Brain microvascular endothelial cell (primary cell): ENCODE measurements around the gene SS18L1.
"Not testable (repeated sequence)": the region's sequence is repeated elsewhere in the genome, so short reads cannot be mapped to it uniquely, and the experiment has no call there.

Source experiments
- DNase-seq: peaks from one replicate; pipeline ENCODE4 v3.0.0-alpha.2; 2020
- H3K27ac ChIP-seq: fragments of 250-450 bp; sonication (Bioruptor Pico); 2 replicates; pipeline ENCODE4 v1.5.1; 2020; ENCODE audit warnings: mild to moderate bottlenecking, moderate library complexity
- H3K27me3 ChIP-seq: fragments of 250-450 bp; sonication (Bioruptor Pico); replicated peaks from 2 replicates; pipeline ENCODE4 v1.5.1; 2020; ENCODE audit warnings: mild to moderate bottlenecking
- H3K36me3 ChIP-seq: fragments of 250-450 bp; sonication (Bioruptor Pico); replicated peaks from 2 replicates; pipeline ENCODE4 v1.5.1; 2020; ENCODE audit warnings: mild to moderate bottlenecking
- H3K4me3 ChIP-seq: 2 replicates; pipeline ENCODE4 v1.5.1; 2011; ENCODE audit warnings: low read depth, mild to moderate bottlenecking, control low read depth, low read length, moderate library complexity
- CTCF ChIP-seq: IDR thresholded peaks from 2 replicates; pipeline ENCODE4 v1.5.1; 2011; ENCODE audit warnings: low read depth, mild to moderate bottlenecking, moderate library complexity, low read length, control low read depth, inconsistent platforms; ENCODE audit errors: missing control alignments
- in situ Hi-C: cut with HindIII; loops from 2 replicates; pipeline ENCODE4 v1.10.0; 2017; ENCODE audit warnings: low sequenced_read_pairs, low pct_ligation_motif_present

The SS18L1 gene

GRCh38 chr20:62112368-62112767 is 31.2 kb upstream of the SS18L1 start:
- peaks cover 3% of the 10 kb centered on the region for H3K27me3 ChIP-seq
- TF ChIP-seq CTCF, result no peak
- in situ Hi-C loops, result no loop called here
- no peak overlapping the region for H3K27ac ChIP-seq
- no peaks in the 10 kb centered on the region for H3K36me3 ChIP-seq
- no peak overlapping the region for H3K4me3 ChIP-seq
- DNase-seq, result no peak

GRCh38 chr20:62114894-62115293 is 28.7 kb upstream of the SS18L1 start:
- TF ChIP-seq CTCF, result no peak
- Histone ChIP-seq H3K27ac (no peak overlapping the region), H3K36me3 (no peaks in the 10 kb centered on the region), H3K27me3 (peaks cover 8% of the 10 kb centered on the region), H3K4me3 (no peak overlapping the region)
- in situ Hi-C loops, result no loop called here
- DNase-seq, result no peak

- H3K27me3 ChIP-seq, in situ Hi-C loops: not testable (repeated sequence)
These were observed 27.7 kb upstream of the SS18L1 start for GRCh38 chr20:62115800-62116407.

DNA sequence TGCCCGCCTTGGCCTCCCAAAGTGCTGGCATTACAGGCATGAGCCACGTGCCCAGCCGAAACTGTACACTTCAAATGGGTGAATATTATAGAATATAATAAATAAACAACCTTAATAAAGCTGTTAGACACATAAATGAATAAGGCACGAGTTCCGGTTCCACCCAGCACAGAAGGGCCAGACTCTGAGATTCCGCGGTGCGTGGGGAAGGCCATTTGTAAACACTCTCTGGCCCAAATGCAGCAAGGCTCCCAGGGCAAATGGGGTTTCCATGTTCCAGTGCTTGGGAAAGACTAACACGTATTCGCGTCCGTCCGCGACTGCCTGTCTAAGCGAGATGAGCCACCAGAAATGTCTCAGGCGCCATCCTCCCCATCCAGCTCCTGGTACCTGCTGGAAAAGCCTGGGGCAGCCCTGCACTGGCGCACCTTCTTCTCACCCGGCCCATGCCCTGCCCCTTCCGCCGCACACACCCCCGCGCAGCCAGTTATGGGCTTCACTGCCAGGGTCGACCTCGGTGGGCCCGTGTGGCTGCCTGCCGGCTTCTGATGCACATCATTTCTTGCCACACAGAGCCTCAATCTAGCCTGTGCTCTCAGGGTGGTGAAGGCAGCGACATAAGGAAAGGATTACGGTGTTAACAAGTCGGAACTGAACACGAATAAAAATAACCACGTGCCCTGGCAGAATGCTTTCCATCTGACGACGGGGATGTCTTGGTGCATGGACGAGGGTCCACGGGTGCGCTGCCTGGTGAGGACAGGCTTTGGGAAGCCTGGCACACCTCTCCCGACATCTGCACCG is 26.8 kb upstream of the SS18L1 start:
- no peak overlapping the region for H3K4me3 ChIP-seq
- TF ChIP-seq CTCF, result no peak
- in situ Hi-C loops, result no loop called here
- no peak for DNase-seq
- no peaks in the 10 kb centered on the region for H3K36me3 ChIP-seq
- H3K27ac ChIP-seq, result no peak overlapping the region
- peaks cover 8% of the 10 kb centered on the region for H3K27me3 ChIP-seq

More at GRCh38 chr20:62115800-62116407, 27.7 kb upstream of the SS18L1 start:
- H3K4me3 ChIP-seq, H3K27ac ChIP-seq, DNase-seq, H3K36me3 ChIP-seq: not testable (repeated sequence)

DNA sequence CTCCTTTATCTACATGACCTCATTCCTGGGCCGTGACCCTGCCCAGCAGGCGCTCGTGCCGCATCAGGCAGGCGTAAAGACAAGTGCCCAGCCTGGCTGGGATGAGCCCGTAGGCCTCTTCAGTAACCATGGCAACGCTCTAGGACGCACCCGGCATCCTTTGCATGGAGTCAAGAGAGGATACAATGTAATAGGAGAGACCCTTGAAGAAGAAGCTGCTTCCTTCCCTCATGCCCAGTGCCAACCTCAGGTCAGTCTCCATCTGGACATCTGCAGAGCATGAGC is 26.3 kb upstream of the SS18L1 start:
- DNase-seq, result no peak
- no peak overlapping the region for H3K27ac ChIP-seq
- no peak for TF ChIP-seq CTCF
- peaks cover 8% of the 10 kb centered on the region for H3K27me3 ChIP-seq
- H3K36me3 ChIP-seq, result no peaks in the 10 kb centered on the region
- in situ Hi-C loops, result no loop called here
- H3K4me3 ChIP-seq, result no peak overlapping the region

DNA sequence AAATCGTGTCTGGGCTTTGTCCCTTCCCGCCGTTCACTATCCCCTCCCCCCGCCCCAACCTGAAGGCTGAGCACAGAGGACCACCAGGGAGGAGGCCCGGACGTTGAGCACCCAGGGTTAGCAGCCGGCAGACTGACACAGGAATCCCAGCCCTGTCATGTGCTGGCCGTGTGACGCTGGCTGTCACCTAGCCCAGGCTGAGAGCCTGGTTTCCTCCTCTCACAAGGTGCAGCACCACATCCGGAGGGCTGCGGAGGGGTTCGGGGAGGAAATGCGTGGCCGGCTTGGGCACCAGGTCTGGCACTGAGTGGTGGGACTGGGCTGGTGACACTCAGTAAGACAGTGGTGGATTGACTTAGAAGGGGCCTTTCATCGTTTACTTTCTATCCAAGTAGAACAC is 25.9 kb upstream of the SS18L1 start:
- Histone ChIP-seq H3K4me3 (no peak overlapping the region), H3K27me3 (peaks cover 8% of the 10 kb centered on the region), H3K27ac (no peak overlapping the region), H3K36me3 (no peaks in the 10 kb centered on the region)
- DNase-seq, result no peak
- in situ Hi-C loops, result no loop called here
- no peak for TF ChIP-seq CTCF
